Left colon (tissue), 2 donors: Measurements from ENCODE around the gene CCDC158. TPM values are rescaled to one million over a fixed set of nuclear protein-coding genes. Genes with fewer than 3 reads are reported as not detected.
A peak's percentile ranks its signal among the peaks of the same experiment; 100 is the strongest.
"Not testable (repeated sequence)": the region's sequence is repeated elsewhere in the genome, so short reads cannot be mapped to it uniquely, and the experiment has no call there.

Experiments
- ATAC-seq: fragments of 200-7000 bp; cut with Tn5 transposase; one replicate; pipeline ENCODE4 v1.9.1; 2020; ENCODE audit warnings: mild to moderate bottlenecking, moderate library complexity
- DNase-seq, 2 donors: peaks; one replicate each; pipeline ENCODE4 v3.0.0-alpha.2; 2020
- intact Hi-C, 2 donors: fragments of 100-400 bp; cut with DNase I in 1 of 2; cut with micrococcal nuclease in 1 of 2; formaldehyde crosslinking; loops; one replicate each; pipeline versions ENCODE4 v1.11.2 to v1.14.0; 2022; cut with DNase I, micrococcal nuclease
- total RNA-seq, 2 donors: library from RNA; stranded (reverse); fragmentation: NEBNext Ultra II Directional; extraction: Animal tissue kit (Norgen Biotek cat#: 25700); gene quantifications; one replicate each; pipeline ENCODE4 v1.2.1, GENCODE V29; 2021
- donor health status: DM: no; HTN: no; CAD: no.
- donor health status: DM: yes; HTN: yes; CAD: no.

CCDC158 gene
- total RNA-seq, 2 donors from 2014 or later: 0.17 TPM; not detected in 1

DNA sequence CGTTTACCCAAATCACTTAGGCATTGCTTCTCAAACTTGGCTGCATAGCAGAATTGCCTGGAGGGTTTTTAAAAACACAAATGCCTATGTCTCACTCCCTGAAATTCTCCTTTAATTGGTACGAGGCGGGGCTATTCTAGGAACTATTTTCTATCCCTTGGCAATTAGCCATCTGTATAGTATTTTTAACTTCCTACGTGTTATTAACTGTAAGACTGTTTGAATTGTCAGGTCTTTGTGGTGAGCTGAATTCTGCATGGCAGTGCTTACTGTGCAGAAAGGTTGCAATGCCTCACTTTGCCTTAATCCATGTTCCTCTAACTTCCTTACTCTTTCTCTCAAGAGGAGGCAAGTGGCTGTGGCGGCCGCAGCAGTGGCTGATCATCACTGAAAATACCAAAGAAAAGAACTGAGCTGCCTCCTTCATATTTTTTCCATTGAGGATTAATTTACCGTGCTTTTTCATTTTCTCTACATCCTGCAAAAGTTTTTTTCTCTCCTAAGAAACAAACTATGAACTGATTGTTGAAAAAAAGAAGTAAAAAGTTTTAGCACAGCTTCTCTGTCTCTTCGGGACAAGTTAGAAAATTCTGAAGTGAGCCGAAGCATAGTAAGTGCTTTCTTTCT lies 14.1 kb upstream of the CCDC158 start, which contains the start of gene SHROOM3:
TSS of gene SHROOM3 (plus strand) at position 329 of the 627 bp plus-strand sequence. CDS start 824 bp downstream, outside the sequence.
- ATAC-seq (no peak), DNase-seq (no peak)
- intact Hi-C loops: loop anchor here (10.0 kb wide), 2 partner anchors 70 to 320 kb away; no protein-coding TSS in a partner anchor

DNA sequence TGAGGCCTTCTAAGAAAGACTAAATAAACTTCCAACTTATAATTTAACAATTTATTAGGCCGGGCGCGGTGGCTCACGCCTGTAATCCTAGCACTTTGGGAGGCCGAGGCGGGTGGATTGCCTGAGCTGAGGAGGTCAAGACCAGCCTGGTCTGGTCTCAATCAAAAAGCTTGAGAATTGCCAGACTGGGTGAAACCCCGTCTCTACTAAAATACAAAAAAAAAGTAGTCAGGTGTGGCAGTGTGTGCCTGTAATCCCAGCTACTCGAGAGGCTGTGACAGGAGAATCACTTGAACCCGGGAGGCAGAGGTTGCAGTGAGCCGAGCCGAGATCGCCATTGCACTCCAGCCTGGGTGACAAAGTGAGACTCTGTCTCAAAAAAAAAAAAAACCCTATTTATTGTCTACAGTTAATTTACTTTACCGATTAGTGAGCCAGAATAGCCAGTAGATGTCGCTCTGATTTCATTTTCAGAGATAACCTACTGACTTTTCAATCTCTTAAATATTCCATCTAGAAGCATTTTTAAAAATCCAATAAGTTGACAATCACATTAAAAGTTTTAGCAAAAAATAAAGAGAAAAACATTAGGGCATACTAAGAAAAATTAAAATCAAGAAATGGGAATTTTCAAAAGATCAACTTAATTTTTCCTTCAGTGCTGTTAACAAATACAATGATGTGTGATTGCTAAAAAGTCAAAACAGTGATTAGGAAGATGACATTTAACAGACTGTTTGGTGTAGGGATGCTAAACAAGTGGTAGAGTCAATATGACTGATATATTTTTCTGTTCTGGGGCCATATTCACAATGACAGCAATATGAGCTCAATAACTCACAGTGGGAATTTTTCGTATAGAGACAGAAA lies 9.8 kb upstream of the CCDC158 start:
- ATAC-seq (peak; percentile 66), DNase-seq (no peak)
- intact Hi-C loops: loop anchor here (2.0 to 10.0 kb wide), 3 partner anchors 74 to 324 kb away; no protein-coding TSS in a partner anchor

DNA sequence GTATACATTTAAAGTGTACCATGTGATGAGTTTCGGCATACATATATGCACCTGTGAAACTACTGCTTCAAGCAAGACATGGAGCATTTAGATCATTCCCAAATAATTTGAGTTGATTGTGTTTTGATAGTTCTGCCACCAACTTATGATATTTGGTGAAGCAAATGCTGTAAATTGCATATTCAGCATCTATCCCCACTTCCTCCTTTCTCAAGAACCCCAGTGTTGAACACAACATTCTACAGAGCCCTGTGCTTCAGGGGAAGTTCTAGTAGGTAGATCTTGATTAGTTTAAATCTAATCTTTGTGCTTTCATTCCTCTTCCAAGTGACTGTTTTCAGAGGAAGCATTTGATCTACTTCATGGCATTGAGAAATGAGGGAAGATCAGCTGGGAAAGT lies 8.7 kb upstream of the CCDC158 start:
- ATAC-seq: no peak
- intact Hi-C loops: loop anchor here (2.0 to 10.0 kb wide), 3 partner anchors 75 to 325 kb away; no protein-coding TSS in a partner anchor
- DNase-seq: no peak

DNA sequence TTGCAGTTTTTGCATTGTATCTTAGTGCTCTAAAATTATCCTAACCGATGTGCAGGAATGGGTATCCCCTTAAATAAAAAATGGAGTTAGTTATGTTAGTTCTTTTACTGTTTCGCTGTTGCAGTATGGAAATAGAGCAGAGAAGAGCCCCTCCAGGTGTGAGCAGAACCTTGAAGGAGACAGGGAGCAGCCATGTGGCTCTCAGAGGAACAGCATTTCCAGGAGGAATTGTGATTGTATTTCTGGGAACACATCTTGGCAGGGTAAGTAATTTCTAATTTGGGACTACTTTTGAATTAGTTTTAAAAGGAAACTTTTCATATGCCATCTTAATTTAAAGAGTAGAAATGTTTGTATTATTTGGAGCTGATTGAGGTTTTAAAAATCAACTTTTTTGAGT lies 5.3 kb upstream of the CCDC158 start:
- intact Hi-C loops: no loop called here
- DNase-seq (no peak), ATAC-seq (peak; percentile 45)

DNA sequence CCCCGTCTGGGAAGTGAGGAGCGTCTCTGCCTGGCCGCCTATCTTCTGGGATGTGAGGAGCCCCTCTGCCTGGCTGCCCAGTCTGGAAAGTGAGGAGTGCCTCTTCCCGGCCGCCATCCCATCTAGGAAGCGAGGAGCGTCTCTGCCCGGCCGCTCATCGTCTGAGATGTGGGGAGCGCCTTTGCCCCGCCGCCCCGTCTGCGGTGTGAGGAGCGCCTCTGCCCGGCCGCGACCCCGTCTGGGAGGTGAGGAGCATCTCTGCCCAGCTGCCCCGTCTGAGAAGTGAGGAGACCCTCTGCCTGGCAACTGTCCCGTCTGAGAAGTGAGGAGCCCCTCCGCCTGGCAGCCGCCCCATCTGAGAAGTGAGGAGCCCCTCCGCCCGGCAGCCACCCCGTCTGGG lies 2.2 kb upstream of the CCDC158 start:
- ATAC-seq, DNase-seq, intact Hi-C loops: not testable (repeated sequence)

- intact Hi-C loops: no loop called here
- ATAC-seq (no peak), DNase-seq (no peak)
Measured at GRCh38 chr4:76420188-76420761, 666 bp downstream of the CCDC158 start.

- intact Hi-C loops: no loop called here
- ATAC-seq (peak; percentile 68), DNase-seq (no peak)
Measured at GRCh38 chr4:76410636-76411035, 10.3 kb downstream of the CCDC158 start.

- intact Hi-C loops: no loop called here
- DNase-seq (no peak), ATAC-seq (no peak)
Measured at GRCh38 chr4:76407440-76408119, 13.4 kb downstream of the CCDC158 start.

- ATAC-seq: no peak
- intact Hi-C loops: no loop called here
- DNase-seq: no peak
Measured at GRCh38 chr4:76406081-76406480, 14.9 kb downstream of the CCDC158 start.

DNA sequence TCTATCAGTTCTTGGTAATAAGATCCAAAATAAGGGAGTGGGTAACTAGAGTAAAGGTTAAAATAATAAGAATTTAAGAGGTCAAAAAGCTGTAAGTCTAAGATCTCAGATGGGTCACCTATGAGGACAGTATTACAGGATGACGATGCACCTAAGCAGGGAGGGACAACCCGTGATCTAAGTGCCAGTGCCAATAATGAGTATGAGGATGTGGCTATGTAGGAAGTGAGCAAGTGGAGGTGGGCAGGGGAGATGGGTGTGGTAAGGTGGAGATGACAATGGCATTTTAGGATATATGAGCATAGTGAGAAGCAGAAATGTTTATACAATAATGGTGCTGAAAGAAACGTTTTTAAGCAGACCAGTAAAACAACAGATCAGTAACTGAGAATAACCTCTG lies 19.3 kb downstream of the CCDC158 start:
- DNase-seq (no peak), ATAC-seq (no peak)
- intact Hi-C loops: no loop called here

- intact Hi-C loops: no loop called here
- DNase-seq (no peak), ATAC-seq (no peak)
Measured at GRCh38 chr4:76388160-76388908, 32.6 kb downstream of the CCDC158 start.

DNA sequence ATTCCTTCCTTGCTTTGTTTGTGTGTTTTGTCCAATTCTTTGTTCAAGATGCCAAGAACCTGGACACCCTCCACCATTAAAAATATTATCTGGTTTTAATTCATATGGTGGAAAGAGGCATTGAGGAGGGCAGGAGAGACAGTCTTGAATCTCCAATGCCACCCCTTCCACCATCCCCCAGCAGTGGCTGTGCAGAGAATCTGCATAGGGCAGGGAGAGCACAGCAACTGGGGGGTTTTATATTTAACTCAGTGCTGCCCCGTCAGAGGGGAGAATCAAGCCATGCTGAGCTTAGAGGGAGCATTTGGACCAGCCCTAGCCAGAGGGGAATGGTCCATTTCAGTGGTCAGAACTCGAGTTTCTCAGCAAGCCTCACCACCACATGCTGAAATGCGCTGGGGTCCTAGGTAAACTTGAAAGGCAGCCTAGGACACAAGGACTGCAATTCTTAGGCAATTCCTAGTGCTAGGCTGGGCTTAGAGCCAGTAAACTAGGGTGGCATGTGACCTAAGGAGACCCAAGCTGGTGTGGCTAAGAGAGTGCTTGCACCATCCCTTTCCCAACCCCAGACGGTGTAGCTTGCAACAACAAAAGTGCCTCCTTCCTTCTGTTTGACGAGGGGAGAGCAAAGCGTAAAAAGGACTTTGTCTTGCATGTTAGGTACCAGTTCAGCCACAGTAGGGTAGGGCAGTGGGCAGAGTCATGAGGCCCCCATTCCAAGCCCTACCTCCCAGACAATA lies 34.2 kb downstream of the CCDC158 start:
- intact Hi-C loops: no loop called here
- no peak for ATAC-seq
- DNase-seq: no peak

DNA sequence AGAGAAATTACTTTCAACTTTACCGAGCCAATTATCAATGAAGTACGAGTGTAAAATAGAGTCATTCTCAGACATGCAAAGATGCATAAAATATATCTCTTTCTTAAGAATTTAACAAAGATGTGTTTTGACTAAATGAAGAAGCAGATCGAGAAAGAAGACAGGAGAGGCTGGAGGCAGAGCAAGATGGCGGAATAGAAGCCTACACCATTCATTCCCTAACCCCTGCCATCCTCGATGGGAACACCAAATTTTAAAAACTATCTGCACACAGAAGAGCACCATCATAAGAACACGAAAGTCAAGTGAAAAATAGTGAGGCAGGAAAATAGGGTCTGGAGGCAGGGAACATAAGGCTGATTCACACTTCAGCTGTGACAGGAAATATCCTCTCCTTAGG lies 35.0 kb downstream of the CCDC158 start:
- no peak for DNase-seq
- intact Hi-C loops: no loop called here
- no peak for ATAC-seq

GRCh38 chr4:76384052-76384451 lies 36.9 kb downstream of the CCDC158 start:
- intact Hi-C loops: no loop called here
- ATAC-seq (no peak), DNase-seq (no peak)

DNA sequence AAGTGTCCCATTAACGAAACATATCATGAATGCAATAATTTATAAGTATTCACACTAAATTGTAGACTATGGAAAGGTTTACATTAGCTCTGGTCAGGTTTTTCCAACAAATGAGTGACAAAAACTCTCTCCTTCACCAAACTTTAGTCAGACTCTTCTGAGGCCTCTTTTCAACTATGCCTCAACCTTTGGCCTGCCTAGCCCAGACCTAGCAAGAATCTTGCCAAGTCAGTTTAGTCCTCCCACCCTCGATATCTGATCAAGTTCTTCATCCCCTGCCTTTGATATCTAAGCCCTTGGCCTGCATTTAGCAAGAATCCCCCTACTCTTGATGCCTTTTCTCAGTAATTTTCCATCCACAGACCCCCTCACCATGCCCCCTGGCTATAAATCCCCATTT lies 37.9 kb downstream of the CCDC158 start:
- ATAC-seq (peak; percentile 44), DNase-seq (no peak)
- intact Hi-C loops: no loop called here

DNA sequence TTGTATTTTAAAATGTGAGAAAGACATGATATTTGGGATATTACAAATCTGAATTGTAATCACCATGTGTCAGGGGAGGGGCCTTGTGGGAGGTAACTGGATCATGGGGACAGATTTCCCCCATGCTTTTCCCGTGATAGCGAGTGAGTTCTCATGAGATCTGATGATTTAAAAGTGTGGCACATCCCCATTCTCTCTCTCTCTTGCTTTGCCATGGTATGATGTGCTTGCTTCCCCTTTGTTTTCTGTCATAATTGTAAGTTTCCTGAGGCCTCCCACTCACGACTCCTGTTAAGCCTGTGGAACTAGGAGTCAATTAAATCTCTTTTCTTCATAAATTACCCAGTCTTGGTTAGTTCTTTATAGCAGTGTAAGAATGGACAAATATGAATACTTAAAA lies 39.0 kb downstream of the CCDC158 start:
- intact Hi-C loops: no loop called here
- no peak for ATAC-seq

DNA sequence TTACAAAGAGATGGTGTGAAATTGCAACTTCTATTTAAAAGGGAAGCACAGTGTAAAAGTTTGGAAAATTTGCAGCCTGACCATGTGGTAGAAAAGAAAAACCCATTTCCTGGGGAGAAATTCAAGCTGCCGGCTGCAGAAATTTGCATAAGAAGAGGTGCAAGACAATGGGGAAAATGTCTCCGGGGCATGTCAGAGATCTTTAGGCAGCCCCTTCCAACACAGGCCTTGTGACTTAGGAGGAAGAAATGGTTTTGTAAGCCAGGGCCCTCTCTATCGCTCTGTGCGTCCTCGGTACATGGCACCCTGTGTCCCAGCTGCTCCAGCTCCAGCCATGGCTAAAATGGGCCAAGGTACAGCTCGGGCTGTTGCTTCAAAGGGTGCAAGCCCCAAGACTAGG lies 40.4 kb downstream of the CCDC158 start:
- DNase-seq: no peak
- intact Hi-C loops: no loop called here
- ATAC-seq: no peak

More for the DNA sequence above, 39.0 kb downstream of the CCDC158 start:
- no peak for DNase-seq

GRCh38 chr4:76377911-76378310 lies 43.0 kb downstream of the CCDC158 start:
- intact Hi-C loops: no loop called here
- peak; percentile 81 for ATAC-seq

More at GRCh38 chr4:76377911-76378310, 43.0 kb downstream of the CCDC158 start:
- peak; percentile 36 to 49 for DNase-seq
